Common myeloid progenitor, CD34-positive (primary cell): Measurements from ENCODE around the gene LRRC8A.
A peak's percentile ranks its signal among the peaks of the same experiment; 100 is the strongest.
"Not testable (repeated sequence)": the region's sequence is repeated elsewhere in the genome, so short reads cannot be mapped to it uniquely, and the experiment has no call there.

Experiments
- CTCF ChIA-PET: fragments of 350-600 bp; sonication (Branson Sonifier 250); formaldehyde crosslinking; loops from one replicate; lab custom pipeline; 2021; ENCODE audit warnings: antibody characterized with exemption; lab: Charles Lee
- POLR2A ChIA-PET: fragments of 350-600 bp; sonication (Branson Sonifier 250); formaldehyde crosslinking; loops from one replicate; lab custom pipeline; 2021; ENCODE audit warnings: antibody characterized with exemption; lab: Charles Lee
- DNase-seq, 3 donors: peaks; one replicate each; pipeline versions ENCODE4 v3.0.0 to v3.0.0-alpha.2; 2013
- H3K27ac ChIP-seq, 2 experiments: 1 replicate in 1 of 2; 2 replicates in 1 of 2; pipeline ENCODE4 v1.7.0; 2013; ENCODE audit warnings: inconsistent platforms in 2 of 2, low read length in 2 of 2, mild to moderate bottlenecking in 2 of 2, low read depth in 1 of 2, moderate library complexity in 1 of 2; ENCODE audit not compliant: severe bottlenecking in 2 of 2, insufficient read depth in 1 of 2, poor library complexity in 1 of 2
- H3K27me3 ChIP-seq, 5 experiments: replicated peaks in 2 of 5; 1 replicate in 3 of 5; 2 replicates in 2 of 5; pipeline versions ENCODE4 v1.6.1 to v1.7.0; 2013; ENCODE audit warnings: low read length in 4 of 5, mild to moderate bottlenecking in 2 of 5, moderate library complexity in 2 of 5, inconsistent platforms in 1 of 5; ENCODE audit not compliant: insufficient read depth in 5 of 5, control insufficient read depth in 4 of 5
- H3K36me3 ChIP-seq, 4 experiments: 1 replicate in 2 of 4; 2 replicates in 2 of 4; pipeline versions ENCODE4 v1.6.1 to v1.7.0; 2013; ENCODE audit warnings: low read length in 3 of 4, control low read depth in 1 of 4, mild to moderate bottlenecking in 1 of 4; ENCODE audit not compliant: control insufficient read depth in 4 of 4, insufficient read depth in 4 of 4
- H3K4me1 ChIP-seq, 4 experiments: 1 replicate in 3 of 4; 2 replicates in 1 of 4; pipeline versions ENCODE4 v1.6.1 to v1.7.1; 2013; ENCODE audit warnings: low read length in 3 of 4, mild to moderate bottlenecking in 3 of 4, control low read depth in 1 of 4, inconsistent platforms in 1 of 4, moderate library complexity in 1 of 4; ENCODE audit not compliant: control insufficient read depth in 4 of 4, insufficient read depth in 4 of 4; ENCODE audit errors: control extremely low read depth in 1 of 4
- H3K4me3 ChIP-seq, 7 experiments: 1 replicate in 4 of 7; 2 replicates in 3 of 7; pipeline versions ENCODE4 v1.5.1 to v1.7.0; 2013; ENCODE audit warnings: mild to moderate bottlenecking in 7 of 7, low read length in 6 of 7, moderate library complexity in 6 of 7, inconsistent platforms in 2 of 7, low read depth in 2 of 7, control low read depth in 1 of 7; ENCODE audit not compliant: insufficient read depth in 4 of 7, control insufficient read depth in 1 of 7; ENCODE audit errors: extremely low read depth in 1 of 7
- H3K9me3 ChIP-seq, 5 experiments: 1 replicate in 4 of 5; 2 replicates in 1 of 5; pipeline versions ENCODE4 v1.6.1 to v1.7.1; 2013; ENCODE audit warnings: low read length in 4 of 5, mild to moderate bottlenecking in 2 of 5, inconsistent platforms in 1 of 5, low read depth in 1 of 5, moderate library complexity in 1 of 5; ENCODE audit not compliant: control insufficient read depth in 4 of 5, insufficient read depth in 2 of 5; ENCODE audit errors: control extremely low read depth in 1 of 5
- WGBS: methylation state at CpG from one replicate; pipeline ENCODE4 v1.1.5; 2013; ENCODE audit not compliant: insufficient coverage; 5-methylcytosine and 5-hydroxymethylcytosine counted together

The LRRC8A gene

GRCh38 chr9:128947277-128947526 is 65.3 kb downstream of the LRRC8A start:
- ChIA-PET POLR2A (no interaction called here), CTCF (no interaction called here)
- Histone ChIP-seq H3K4me1 (peaks cover 0 to 39% (median 20%) of the 10 kb centered on the region in 4 experiments), H3K36me3 (peaks cover 0 to 16% (median 7%) of the 10 kb centered on the region in 4 experiments), H3K27me3 (no peaks in the 10 kb centered on the region), H3K9me3 (no peaks in the 10 kb centered on the region), H3K27ac (peak overlapping the region; percentile 75 to 88), H3K4me3 (peak overlapping the region; percentile 73 to 97 (median 93))
- 0% methylated on average over 15 of the region's 20 CpGs for WGBS
- DNase-seq, result no peak

GRCh38 chr9:128947527-128948301 is 65.8 kb downstream of the LRRC8A start, which contains the start of the genes DOLK and NUP188:
TSS of gene DOLK (minus strand) at chr9:128947603. CDS start at chr9:128947303, 300 bp downstream.
TSS of gene NUP188 (plus strand) at chr9:128947699. CDS start at chr9:128947720, 21 bp downstream.
- ChIA-PET CTCF (interaction anchor here (0.9 kb wide), 1 partner anchor 66 kb away, joined by 3 read pairs; the partner anchor contains the start of genes KYAT1 and LRRC8A), POLR2A (no interaction called here)
- 0% methylated on average over 68 of the region's 86 CpGs for WGBS
- peaks cover 0 to 34% (median 18%) of the 10 kb centered on the region in 4 experiments for H3K4me1 ChIP-seq
- no peaks in the 10 kb centered on the region for H3K27me3 ChIP-seq
- H3K9me3 ChIP-seq, result no peaks in the 10 kb centered on the region
- peak; percentile 89 to 95 (median 94) for DNase-seq
- H3K36me3 ChIP-seq, result peaks cover 0 to 19% (median 8%) of the 10 kb centered on the region in 4 experiments
- H3K27ac ChIP-seq, result peak within 1 kb of the TSS; percentile 75 to 88
- H3K4me3 ChIP-seq, result peak within 1 kb of the TSS; percentile 73 to 97 (median 93)

DNA sequence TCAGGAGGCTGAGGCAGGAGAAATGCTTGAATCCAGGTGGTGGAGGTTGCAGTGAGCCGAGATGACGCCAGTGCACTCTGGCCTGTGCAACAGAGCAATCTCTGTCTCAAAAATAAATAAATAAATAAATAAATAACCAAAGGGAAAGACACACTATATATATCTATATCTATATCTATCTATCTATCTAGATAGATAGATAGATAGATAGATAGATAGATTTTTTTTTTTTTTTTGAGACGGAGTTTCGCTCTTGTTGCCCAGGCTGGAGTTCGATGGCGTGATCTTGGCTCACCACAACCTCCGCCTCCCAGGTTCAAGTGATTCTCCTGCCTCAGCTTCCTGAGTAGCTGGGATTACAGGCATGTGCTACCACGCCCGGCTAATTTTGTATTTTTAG is 79.5 kb downstream of the LRRC8A start:
- POLR2A ChIA-PET, result interaction anchor here (0.6 kb wide), 1 partner anchor 59 kb away, joined by 3 read pairs; no protein-coding TSS in a partner anchor

More for the DNA sequence above, 79.5 kb downstream of the LRRC8A start:
- peaks cover 17 to 63% (median 31%) of the 10 kb centered on the region in 4 experiments for H3K36me3 ChIP-seq
- H3K27ac ChIP-seq, DNase-seq, H3K27me3 ChIP-seq, CTCF ChIA-PET, H3K4me1 ChIP-seq, H3K4me3 ChIP-seq, H3K9me3 ChIP-seq: not testable (repeated sequence)
- no CpG with 5 or more reads among the region's 9 CpGs for WGBS
